OCI-M2 (cell line): ENCODE results near the gene RAB12.

Experiments used
- DNase-seq: peaks from one replicate; lab custom pipeline; 2025; ENCODE audit not compliant: unreplicated experiment; lab: John Stamatoyannopoulos, UW

The RAB12 gene

DNA sequence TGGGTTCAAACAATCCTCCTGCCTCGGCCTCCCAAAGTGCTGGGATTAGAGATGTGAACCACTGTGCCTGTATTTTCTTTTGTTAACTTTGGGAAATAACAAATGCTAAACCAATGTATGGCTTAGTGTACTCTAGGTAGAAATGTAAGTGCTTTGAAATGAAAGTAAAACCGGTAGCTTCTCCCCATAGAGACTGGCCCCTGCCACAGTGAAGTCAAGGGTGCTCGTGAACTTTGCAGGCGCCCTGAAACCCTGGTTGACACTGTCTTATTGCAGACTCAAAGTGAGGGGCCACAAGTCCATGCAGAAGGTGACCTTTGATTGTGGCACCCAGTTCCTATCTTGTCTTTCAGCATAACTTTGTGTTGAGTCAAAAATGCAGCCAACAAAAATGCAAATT, 72.0 kb downstream of the RAB12 start:
- DNase-seq = no peak

DNA sequence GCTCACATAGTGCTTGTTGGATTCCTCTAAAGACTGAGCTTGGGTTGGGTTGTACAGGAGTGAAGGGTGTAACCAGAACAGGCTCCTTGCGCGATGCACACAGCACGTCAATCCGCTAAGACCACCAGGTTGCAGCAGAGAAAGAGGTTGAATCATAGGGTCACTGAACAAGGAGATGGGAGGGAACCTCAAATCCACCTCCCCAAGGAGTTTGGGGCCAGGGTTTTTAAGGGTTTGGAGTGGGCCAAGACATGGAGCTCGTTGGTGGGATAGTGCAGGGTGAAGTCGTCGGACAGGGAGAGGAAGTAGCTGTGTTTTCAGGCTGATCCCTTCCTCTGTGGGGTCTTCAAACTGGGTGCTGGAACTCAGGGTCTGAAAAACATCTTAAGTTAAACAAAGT, 75.3 kb downstream of the RAB12 start:
- no peak for DNase-seq

DNA sequence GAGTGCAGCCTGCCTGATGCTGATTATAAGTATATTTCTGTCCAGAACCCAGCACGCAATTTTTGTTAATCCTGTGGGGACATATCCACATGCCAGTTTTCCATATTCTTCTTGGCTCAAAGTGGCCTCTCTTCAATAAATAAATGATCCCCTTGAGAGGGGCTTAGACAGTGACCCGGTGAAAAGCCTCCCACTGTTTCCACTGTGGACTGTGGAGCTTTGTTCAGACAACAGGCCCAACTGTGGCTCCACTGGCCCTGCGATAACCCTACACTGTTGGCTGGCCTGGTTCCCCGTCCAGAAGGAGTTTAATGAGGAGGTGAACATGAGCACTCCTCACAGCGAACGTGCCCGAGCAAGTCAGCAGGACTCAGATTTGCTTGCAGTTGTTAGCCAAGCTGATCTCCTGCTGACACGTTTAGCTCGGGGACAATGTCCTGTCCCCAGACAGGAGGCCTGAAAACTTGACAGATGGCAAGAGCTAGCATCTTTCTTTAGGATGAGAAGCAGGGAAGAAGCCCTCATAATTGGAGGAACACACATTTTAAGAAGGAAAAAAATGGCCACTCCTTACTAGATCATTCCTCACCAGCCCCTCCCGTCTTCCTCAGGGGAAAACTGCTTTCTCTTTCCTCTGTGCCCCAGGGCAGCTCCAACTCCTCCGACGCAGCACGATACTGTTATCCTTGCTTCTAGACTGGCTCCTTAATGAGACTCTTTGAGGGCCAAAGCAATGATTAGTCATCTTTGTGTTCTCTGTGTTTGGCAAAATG, 76.1 kb downstream of the RAB12 start:
- DNase-seq = no peak

DNA sequence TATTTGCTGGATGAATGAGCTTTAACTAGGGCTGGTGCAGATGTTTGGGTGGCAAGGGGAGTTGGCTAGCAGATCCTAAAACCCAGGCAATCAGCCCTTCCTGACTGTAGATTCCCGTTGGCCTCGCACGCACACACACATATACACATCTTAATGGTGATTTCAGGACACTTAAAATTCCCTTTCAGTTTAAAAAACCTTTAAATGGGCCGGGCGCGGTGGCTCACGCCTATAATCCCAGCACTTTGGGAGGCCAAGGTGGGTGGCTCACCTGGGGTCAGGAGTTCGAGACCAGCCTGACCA, 76.6 kb downstream of the RAB12 start:
- DNase-seq = no peak

DNA sequence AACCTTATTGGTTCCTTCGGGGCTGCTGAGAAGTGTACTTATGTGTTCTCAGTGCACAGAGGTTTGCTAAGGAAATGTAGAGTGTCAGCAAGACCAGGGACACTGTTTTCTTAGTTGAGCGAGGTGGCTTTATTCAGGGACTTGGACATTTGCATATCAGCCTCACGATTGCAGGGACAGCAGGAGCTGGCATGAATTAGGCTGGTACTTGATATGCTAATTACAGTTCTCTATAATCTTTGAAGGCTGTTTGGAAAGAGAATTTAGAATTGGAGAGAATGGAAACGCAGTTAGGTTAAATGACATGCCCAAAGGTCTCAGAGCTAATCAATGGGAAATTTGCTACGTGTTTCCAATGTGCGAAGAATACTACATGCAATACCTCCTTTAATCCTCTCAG, 77.4 kb downstream of the RAB12 start:
- DNase-seq = no peak

DNA sequence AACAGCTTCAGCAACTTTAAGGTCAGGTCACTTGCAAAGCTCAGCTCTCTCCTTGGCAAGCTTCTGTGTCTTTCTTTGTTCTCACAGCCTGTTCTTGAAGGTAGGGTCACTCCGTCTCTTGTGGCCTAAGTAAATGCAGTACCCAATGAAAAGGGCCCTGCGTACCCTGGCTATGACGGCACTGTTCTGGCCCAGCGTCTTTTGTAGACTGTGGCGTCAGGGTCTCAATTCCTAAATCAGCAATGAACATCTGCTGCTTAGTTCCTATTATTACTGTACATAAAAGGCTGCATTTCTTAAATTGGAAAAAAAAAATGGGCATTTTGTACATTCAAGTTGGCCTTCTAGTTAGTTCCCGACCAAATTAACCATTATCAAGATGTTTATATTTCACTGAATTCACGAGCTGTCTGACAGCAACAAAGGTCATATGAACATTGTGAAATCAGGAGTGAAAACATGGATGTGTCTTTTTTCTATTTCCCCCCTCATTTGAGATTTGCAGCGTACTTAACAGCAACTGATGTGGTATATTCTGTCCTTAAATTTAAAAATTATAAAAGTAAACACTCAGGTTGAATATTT, 79.1 kb downstream of the RAB12 start:
- no peak for DNase-seq

DNA sequence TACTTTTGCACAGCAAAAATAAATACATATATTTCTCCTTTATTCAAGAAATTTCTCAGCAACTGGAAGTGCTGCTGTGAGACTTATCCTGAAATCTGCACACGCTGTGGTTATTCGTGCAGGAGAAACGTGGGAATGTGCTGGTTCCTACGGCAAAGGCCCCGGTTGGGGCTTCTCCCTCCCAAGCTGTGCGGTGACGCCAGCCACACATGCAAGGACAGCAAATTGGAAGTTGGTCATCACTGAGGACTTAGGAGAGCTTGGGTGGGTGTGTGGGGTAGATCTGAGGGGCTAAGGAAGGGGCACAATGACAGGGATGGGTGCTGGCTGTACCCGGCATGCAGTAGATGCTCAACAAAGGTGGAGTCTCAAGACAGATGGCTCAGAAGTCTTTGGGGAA, 79.6 kb downstream of the RAB12 start:
- no peak for DNase-seq
